Activated naive CD8-positive, alpha-beta T cell treated with anti-CD3 and anti-CD28 coated beads, Interleukin-2, amount 10 ng/mL, durations not matched to agents 7 days and 5 days (primary cell): ENCODE data around the gene ZNF620. TPM values are rescaled to one million over a fixed set of nuclear protein-coding genes. Genes with fewer than 3 reads are reported as not detected.
A peak's percentile ranks its signal among the peaks of the same experiment; 100 is the strongest.
"Not testable (repeated sequence)": the region's sequence is repeated elsewhere in the genome, so short reads cannot be mapped to it uniquely, and the experiment has no call there.

Experiments used
- ATAC-seq: fragments of 150-1000 bp; cut with Tn5 transposase; one replicate; pipeline ENCODE4 v1.10.0; 2021; ENCODE audit warnings: low read depth, moderate library complexity
- POLR2A ChIA-PET: fragments of 350-600 bp; sonication (Branson Sonifier 250); formaldehyde crosslinking; loops from one replicate; lab custom pipeline; 2021; ENCODE audit warnings: antibody characterized with exemption; lab: Charles Lee
- DNase-seq: peaks from one replicate; pipeline ENCODE4 v3.0.0; 2021
- H3K27ac Mint-ChIP-seq: one replicate; pipeline ENCODE4 v1.8.0; 2022; ENCODE audit warnings: mild to moderate bottlenecking, mixed read lengths
- H3K27me3 Mint-ChIP-seq: one replicate; pipeline ENCODE4 v1.8.0; 2022; ENCODE audit warnings: mild to moderate bottlenecking, moderate library complexity, mixed read lengths
- H3K36me3 Mint-ChIP-seq: one replicate; pipeline ENCODE4 v1.8.0; 2021; ENCODE audit warnings: mild to moderate bottlenecking, mixed read lengths
- H3K4me1 Mint-ChIP-seq: one replicate; pipeline ENCODE4 v1.8.0; 2021; ENCODE audit warnings: mixed read lengths
- H3K4me3 Mint-ChIP-seq: one replicate; pipeline ENCODE4 v1.8.0; 2022; ENCODE audit warnings: mild to moderate bottlenecking, moderate library complexity, mixed read lengths
- H3K9me3 Mint-ChIP-seq: one replicate; pipeline ENCODE4 v1.8.0; 2021; ENCODE audit warnings: mixed read lengths
- total RNA-seq, 2 experiments: library from RNA; stranded (reverse); gene quantifications; one replicate each; pipeline ENCODE4 v1.2.3, GENCODE V29; 2021

The ZNF620 gene
- 1 to 10 TPM; 4.5 to 7.2 TPM for total RNA-seq

DNA sequence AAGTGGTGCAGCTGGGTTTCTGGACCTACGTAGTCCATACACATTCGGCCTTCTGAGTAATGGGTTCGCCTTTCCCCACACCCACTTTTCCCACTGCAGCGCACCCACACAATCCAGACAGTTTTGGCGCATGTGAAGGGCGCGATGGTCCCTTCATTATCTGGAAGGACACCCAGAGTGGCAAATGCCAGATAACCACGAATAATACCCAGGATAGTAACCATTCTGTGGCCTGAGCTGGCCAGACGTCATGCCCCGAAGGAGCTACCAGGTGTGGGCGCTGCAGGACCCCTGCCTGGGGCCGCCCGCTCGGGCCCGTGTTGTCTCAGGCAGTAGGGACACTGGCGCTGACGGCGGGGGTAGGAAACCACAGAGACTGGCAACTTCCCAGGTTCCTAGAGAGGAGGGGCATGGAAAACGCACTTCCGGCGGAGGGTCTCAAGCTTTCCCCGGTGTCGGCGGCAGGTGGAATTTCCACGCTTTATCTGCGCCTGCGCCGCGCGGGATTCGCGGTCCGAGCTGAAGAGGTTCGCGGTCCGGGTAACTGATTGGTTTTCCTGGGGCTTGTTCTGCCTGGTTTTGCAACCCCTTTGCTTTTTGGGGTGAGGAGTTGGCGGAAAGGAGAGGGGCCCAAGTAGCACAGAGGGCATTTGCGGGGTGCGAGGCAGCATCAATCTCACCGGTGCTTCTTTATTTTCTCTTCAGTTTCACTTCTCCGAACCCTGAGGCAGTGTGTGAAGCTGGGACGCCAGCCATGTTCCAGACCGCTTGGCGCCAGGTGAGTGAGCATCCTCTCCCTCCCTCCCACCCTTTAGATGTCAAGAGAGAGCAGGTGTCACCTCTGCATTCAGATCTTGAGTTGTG, at the start of gene ZNF620:
Gene ZNF620 (plus strand): TSS at position 441 of the 864 bp plus-strand sequence. CDS start 314 bp downstream, at position 755.
- Mint-ChIP-seq H3K36me3 (peaks cover 17% of the 10 kb centered on the region), H3K27ac (peak within 1 kb of the TSS; percentile 93), H3K27me3 (peaks cover 8% of the 10 kb centered on the region), H3K4me3 (peak within 1 kb of the TSS; percentile 92), H3K9me3 (no peaks in the 10 kb centered on the region), H3K4me1 (peaks cover 18% of the 10 kb centered on the region)
- ATAC-seq (peak; percentile 85), DNase-seq (peak; percentile 66)
- POLR2A ChIA-PET: interaction anchor here (1.2 to 2.8 kb wide), 5 partner anchors 16 to 197 kb away, joined by 3 to 14 read pairs (median 9); partner anchors contain the start of genes EIF1B, RPL14 and ZNF621

DNA sequence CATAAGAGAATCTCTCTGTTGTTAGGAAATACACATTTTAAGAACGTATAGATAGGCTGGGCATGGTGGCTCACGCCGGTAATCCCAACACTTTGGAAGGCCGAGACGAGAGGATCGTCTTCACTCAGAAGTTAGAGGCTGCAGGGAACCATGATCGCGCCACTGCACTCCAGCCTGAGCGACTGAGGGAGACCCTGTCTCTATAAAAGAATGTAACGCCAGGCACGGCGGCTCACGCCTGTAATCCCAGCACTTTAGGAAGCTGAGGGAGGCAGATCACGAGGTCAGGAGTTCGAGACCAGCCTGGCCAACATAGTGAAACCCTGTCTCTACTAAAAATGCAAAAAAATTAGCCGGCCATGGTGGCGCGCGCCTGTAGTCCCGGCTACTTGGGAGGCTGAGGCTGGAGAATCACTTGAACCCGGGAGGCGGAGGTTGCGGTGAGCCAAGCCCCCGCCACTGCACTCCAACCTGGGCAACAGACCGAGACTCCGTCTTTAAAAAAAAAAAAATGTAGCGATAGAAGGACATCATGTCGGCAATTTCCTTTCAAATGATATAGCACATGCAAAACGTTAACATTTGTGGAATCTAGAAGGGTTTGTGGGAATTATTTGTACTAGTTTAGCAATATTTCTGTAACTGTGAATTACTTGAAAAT, 49.4 kb upstream of the ZNF620 start:
- H3K27ac Mint-ChIP-seq: peak overlapping the region; percentile 94
- H3K27me3 Mint-ChIP-seq: no peaks in the 10 kb centered on the region
- no peaks in the 10 kb centered on the region for H3K9me3 Mint-ChIP-seq
- POLR2A ChIA-PET: interaction anchor here (0.5 to 2.1 kb wide), 11 partner anchors 9 to 1550 kb away, joined by 3 to 25 read pairs (median 6); partner anchors contain the start of genes CTNNB1, EIF1B, ZNF619 and ZNF620
- peaks cover 21% of the 10 kb centered on the region for H3K36me3 Mint-ChIP-seq
- H3K4me1 Mint-ChIP-seq: peaks cover 41% of the 10 kb centered on the region
- H3K4me3 Mint-ChIP-seq: peak overlapping the region; percentile 93
- DNase-seq (no peak), ATAC-seq (no peak)

DNA sequence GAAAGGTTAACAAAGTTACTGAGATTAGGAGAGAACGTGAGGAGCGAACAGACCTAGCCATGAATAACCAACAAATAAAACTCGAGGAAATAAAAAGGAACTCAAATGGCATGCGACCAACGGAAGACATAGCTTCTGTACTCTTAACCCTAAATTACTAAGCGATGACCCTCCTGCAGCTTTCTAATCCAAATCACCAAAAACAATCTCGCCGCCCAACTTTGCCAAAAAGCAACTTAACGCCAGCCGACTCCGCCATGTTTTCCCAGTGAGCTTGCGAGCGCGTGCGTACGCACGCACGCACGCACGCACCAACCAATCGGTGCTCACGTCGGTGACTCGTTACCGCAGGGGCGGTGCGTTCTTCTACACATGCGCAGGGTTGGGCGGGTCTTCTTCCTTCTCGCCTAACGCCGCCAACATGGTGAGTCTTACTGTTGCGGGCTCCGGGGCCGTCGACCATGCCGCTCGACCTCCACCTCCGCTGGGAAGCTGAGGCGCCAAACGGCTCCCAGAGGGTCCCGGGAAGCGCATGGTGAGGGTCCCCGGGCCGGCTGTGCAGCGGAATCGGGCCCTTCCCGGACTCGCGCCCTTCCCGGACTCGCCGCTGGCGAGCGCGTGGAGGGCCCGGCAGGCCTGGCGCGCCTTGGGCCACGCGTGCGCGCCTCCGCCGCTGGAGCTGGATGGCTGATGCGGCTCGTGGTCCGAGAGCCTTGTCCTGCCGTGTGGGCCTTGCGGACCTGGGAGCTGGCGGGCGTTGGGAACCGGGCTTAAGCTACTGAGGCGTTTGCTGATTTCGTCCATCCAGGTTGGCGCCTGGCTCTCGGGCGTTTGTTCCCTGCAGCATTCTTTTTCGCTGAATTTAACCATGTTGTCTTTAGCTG, 48.7 kb upstream of the ZNF620 start, which contains the start of gene RPL14:
Gene RPL14 (plus strand): TSS at position 400 of the 884 bp plus-strand sequence. CDS start 133 bp downstream, at position 533.
- Mint-ChIP-seq H3K27me3 (no peaks in the 10 kb centered on the region), H3K4me1 (peaks cover 41% of the 10 kb centered on the region), H3K4me3 (peak within 1 kb of the TSS; percentile 93), H3K36me3 (peaks cover 25% of the 10 kb centered on the region), H3K27ac (peak within 1 kb of the TSS; percentile 94), H3K9me3 (no peaks in the 10 kb centered on the region)
- POLR2A ChIA-PET: interaction anchor here (0.5 to 2.1 kb wide), 13 partner anchors 8 to 1550 kb away, joined by 3 to 25 read pairs (median 4); partner anchors contain the start of genes CTNNB1, EIF1B, ZNF619 and ZNF620
- peak; percentile 66 for ATAC-seq
- peak; percentile 90 for DNase-seq

DNA sequence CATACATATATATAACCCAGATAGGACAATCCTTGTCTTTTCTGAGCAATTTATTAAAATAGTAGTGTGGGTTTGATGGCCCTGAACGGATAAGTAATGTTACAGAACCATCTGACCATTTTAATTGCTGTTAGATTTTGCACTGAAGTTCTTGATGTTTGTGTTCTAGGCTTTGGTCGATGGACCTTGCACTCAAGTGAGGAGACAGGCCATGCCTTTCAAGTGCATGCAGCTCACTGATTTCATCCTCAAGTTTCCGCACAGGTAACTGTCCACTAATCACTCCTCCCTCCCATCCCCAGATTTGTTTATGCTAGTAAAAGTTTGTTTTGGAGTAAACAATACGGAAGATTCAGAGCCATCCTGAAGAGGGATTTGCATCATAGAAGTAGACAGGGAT, 47.4 kb upstream of the ZNF620 start:
- no peaks in the 10 kb centered on the region for H3K27me3 Mint-ChIP-seq
- no peaks in the 10 kb centered on the region for H3K9me3 Mint-ChIP-seq
- H3K27ac Mint-ChIP-seq: peak overlapping the region; percentile 87
- POLR2A ChIA-PET: interaction anchor here (1.8 to 2.1 kb wide), 3 partner anchors 25 to 149 kb away, joined by 8 to 25 read pairs (median 11); partner anchors contain the start of genes EIF1B and ZNF621
- H3K4me3 Mint-ChIP-seq: peak overlapping the region; percentile 93
- H3K4me1 Mint-ChIP-seq: peaks cover 41% of the 10 kb centered on the region
- DNase-seq: no peak
- ATAC-seq: no peak
- H3K36me3 Mint-ChIP-seq: peaks cover 30% of the 10 kb centered on the region

DNA sequence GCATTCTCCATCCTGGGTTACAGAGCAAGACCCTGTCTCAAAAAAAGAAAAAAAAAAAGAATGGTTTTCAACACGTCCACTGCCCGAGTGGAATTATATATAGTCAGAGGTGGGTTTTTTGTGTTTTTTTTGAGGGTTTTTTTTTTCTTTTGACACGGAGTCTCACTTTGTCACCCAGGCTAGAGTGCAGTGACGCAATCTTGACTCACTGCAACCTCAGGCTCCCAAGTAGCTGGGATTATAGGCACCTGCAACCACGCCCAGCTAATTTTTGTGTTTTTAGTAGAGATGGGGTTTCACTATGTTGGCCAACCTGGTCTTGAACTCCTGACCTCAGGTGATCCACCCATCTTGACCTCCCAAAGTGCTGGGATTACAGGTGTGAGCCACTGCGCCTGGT, 45.4 kb upstream of the ZNF620 start:
- H3K4me1 Mint-ChIP-seq: peaks cover 52% of the 10 kb centered on the region
- H3K27me3 Mint-ChIP-seq, H3K4me3 Mint-ChIP-seq, H3K27ac Mint-ChIP-seq, ATAC-seq, DNase-seq, H3K9me3 Mint-ChIP-seq: not testable (repeated sequence)
- POLR2A ChIA-PET: interaction anchor here (1.0 kb wide), 1 partner anchor 48 kb away, joined by 3 read pairs; no protein-coding TSS in a partner anchor
- H3K36me3 Mint-ChIP-seq: peaks cover 44% of the 10 kb centered on the region

DNA sequence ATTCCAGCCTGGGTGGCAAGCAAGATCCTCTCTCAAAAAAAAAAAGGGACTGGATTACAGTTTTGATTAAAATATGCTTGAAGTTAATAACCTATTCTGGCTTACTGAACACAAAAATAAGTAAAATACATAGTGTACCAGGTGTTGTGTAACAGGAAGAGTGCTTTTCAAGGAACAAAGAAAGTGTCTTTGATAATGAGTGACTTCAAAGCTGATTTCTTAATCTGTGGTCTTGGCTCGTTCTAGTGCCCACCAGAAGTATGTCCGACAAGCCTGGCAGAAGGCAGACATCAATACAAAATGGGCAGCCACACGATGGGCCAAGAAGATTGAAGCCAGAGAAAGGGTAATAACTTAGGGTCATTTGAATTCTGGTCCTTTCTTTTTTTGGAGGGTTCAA, 44.7 kb upstream of the ZNF620 start:
- Mint-ChIP-seq H3K27me3 (no peaks in the 10 kb centered on the region), H3K9me3 (no peaks in the 10 kb centered on the region), H3K36me3 (peaks cover 48% of the 10 kb centered on the region), H3K27ac (peak overlapping the region; percentile 70), H3K4me3 (no peak overlapping the region), H3K4me1 (peaks cover 52% of the 10 kb centered on the region)
- ATAC-seq (no peak), DNase-seq (no peak)
- POLR2A ChIA-PET: interaction anchor here (1.0 to 1.1 kb wide), 2 partner anchors 9 to 47 kb away, joined by 3 to 4 read pairs; no protein-coding TSS in a partner anchor

DNA sequence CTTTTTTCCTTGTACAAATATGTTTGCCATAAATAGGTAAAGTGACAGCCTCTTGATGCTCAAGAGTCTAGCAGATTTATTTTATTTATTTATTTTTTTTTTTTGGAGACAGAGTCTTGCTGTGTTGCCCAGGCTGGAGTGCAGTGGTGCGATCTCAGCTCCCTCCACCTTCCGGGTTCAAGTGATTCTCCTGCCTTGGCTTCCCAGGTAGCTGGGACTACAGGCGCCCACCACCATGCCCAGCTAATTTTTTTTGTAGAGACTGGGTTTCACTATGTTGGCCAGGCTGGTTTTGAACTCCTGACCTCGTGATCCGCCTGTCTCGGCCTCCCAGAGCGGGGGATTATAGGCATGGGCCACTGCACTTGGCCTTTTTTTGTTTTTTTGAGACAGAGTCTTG, 43.0 kb upstream of the ZNF620 start:
- DNase-seq, ATAC-seq, H3K27ac Mint-ChIP-seq, H3K9me3 Mint-ChIP-seq, POLR2A ChIA-PET, H3K4me3 Mint-ChIP-seq, H3K27me3 Mint-ChIP-seq: not testable (repeated sequence)
- Mint-ChIP-seq H3K36me3 (peaks cover 55% of the 10 kb centered on the region), H3K4me1 (peaks cover 47% of the 10 kb centered on the region)

DNA sequence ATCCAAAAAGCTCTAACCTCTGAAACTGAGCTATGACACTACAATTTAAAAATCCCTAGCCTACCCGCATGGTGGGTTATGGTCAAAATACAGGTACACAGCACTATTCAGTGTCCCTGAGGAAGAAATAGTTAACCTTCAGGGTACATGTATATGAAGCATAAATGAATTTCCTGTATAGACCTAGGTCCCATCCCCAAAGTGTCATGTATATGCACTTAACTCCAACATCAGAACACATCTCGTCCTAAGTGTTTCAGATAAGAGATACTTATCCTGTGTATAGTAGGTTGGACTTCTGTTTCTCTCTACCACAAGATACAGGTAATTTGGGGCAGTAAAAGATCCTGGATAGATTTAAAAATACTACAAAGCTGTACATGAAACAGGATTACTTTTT, 42.3 kb upstream of the ZNF620 start:
- no peaks in the 10 kb centered on the region for H3K27me3 Mint-ChIP-seq
- peak overlapping the region; percentile 67 for H3K27ac Mint-ChIP-seq
- H3K4me1 Mint-ChIP-seq: peaks cover 40% of the 10 kb centered on the region

DNA sequence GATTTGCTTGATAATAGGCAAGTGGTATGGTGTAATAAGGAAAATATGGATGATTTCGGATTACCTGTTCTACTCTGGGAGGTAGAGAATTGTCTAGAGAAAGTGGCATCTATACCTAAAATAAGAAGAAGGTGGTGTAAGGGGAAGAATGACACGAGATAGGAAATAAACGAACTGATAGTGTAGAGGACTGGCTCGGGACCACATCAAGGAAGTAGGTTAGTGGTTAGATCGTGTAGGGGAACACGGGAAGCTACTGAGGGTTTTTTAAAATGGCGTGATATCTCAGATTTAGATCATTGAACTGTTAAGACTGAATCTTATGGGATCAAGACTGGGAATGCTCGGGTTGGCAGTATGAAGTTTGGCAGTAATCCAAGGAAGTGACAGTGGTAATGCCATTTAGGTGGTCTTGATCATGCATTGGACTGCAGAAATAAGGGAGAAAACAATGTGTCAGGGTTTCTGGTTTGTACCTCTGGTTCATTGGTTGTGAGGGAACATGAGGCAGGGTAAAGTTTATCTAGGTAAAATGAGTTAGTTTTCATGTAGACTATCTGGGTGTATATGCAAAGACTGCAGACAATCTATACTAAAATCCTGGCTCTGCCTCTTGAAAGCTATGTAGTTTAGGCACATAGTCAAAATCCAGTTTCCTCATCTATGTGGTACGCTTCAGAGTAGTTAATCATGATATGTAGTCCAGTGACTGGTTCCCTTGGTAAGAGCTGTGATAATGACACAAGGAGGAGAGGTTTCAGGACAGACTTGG, 41.3 kb upstream of the ZNF620 start:
- peak overlapping the region; percentile 82 for H3K27ac Mint-ChIP-seq
- POLR2A ChIA-PET: interaction anchor here (0.6 to 1.6 kb wide), 10 partner anchors 8 to 1968 kb away, joined by 3 to 9 read pairs (median 4); partner anchors contain the start of genes RPL14 and ZNF619
- H3K4me1 Mint-ChIP-seq: peaks cover 34% of the 10 kb centered on the region
- DNase-seq (no peak), ATAC-seq (peak; percentile 96)
- no peaks in the 10 kb centered on the region for H3K27me3 Mint-ChIP-seq
- H3K4me3 Mint-ChIP-seq: peak overlapping the region; percentile 52
- peaks cover 46% of the 10 kb centered on the region for H3K36me3 Mint-ChIP-seq
- no peaks in the 10 kb centered on the region for H3K9me3 Mint-ChIP-seq

More for the DNA sequence above, 42.3 kb upstream of the ZNF620 start:
- no peak for ATAC-seq
- POLR2A ChIA-PET: interaction anchor here (0.6 to 1.6 kb wide), 5 partner anchors 14 to 1967 kb away, joined by 3 to 9 read pairs (median 5); partner anchors contain the start of genes EIF1B and ZNF619
- Mint-ChIP-seq H3K9me3 (no peaks in the 10 kb centered on the region), H3K36me3 (peaks cover 52% of the 10 kb centered on the region), H3K4me3 (peak overlapping the region; percentile 42)
- DNase-seq: no peak

DNA sequence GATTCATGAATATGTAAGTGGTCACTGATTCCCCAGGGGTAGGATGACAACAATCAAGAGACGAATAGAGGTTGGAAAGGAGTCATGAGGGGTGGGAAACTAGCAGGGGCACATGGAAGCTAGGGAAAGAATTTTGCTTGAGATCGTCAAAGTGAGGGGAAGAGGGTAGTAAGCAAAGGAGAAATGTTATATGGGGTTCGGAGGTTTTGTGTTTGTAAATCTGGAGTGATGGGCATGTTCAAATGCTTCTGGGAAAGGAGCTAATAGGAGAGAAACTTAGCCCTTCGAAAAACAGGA, 40.8 kb upstream of the ZNF620 start:
- H3K27ac Mint-ChIP-seq: peak overlapping the region; percentile 82
- no peaks in the 10 kb centered on the region for H3K27me3 Mint-ChIP-seq
- ATAC-seq (no peak), DNase-seq (no peak)
- no peaks in the 10 kb centered on the region for H3K9me3 Mint-ChIP-seq
- H3K4me1 Mint-ChIP-seq: peaks cover 34% of the 10 kb centered on the region
- no peak overlapping the region for H3K4me3 Mint-ChIP-seq
- peaks cover 46% of the 10 kb centered on the region for H3K36me3 Mint-ChIP-seq
- POLR2A ChIA-PET: interaction anchor here (0.6 to 1.4 kb wide), 6 partner anchors 8 to 61 kb away, joined by 3 to 5 read pairs (median 4); partner anchors contain the start of gene RPL14

DNA sequence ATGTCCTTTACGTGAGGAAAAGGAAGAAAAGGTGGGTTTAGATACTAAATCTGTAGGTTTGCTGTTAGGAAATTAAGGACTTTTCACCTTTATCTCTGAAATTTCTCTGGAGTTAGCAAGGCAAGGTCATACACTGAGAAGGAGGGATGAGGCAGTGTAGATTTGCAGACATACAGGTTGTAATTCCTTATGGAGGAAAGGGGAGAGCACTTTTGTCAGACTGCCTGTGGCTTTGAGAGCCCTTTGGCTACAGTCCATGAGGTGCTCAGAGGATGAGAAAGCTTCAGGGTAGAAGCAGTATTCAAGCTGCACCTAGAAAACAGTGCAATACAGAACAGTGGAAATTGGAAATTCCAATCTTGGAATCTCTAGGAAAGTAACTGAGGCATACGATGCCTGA, 40.4 kb upstream of the ZNF620 start:
- no peak overlapping the region for H3K4me3 Mint-ChIP-seq
- no peaks in the 10 kb centered on the region for H3K27me3 Mint-ChIP-seq
- ATAC-seq (no peak), DNase-seq (no peak)
- H3K27ac Mint-ChIP-seq: no peak overlapping the region
- POLR2A ChIA-PET: interaction anchor here (0.9 to 1.4 kb wide), 5 partner anchors 9 to 61 kb away, joined by 3 to 4 read pairs (median 3); partner anchors contain the start of gene RPL14
- H3K36me3 Mint-ChIP-seq: peaks cover 43% of the 10 kb centered on the region
- H3K4me1 Mint-ChIP-seq: peaks cover 34% of the 10 kb centered on the region
- no peaks in the 10 kb centered on the region for H3K9me3 Mint-ChIP-seq
